HFF-Myc (cell line): ENCODE measurements around the gene NSD1.

Source experiments
- DNase-seq: peaks from one replicate; pipeline ENCODE4 v3.0.0-alpha.2; 2011; ENCODE audit warnings: low read depth; ENCODE audit errors: extremely low read depth
- H3K4me3 ChIP-seq: replicated peaks from 2 replicates; pipeline ENCODE4 v1.5.1; 2011; ENCODE audit warnings: low read depth, mild to moderate bottlenecking, control low read depth, low read length
- CTCF ChIP-seq: IDR thresholded peaks from 2 replicates; pipeline ENCODE4 v1.5.1; 2012; ENCODE audit warnings: mild to moderate bottlenecking, low read depth, low read length, control low read depth; ENCODE audit errors: missing control alignments

Gene NSD1

GRCh38 chr5:177317959-177318377, 184.4 kb downstream of the NSD1 start:
- DNase-seq, result peak; percentile 37
- no peak overlapping the region for H3K4me3 ChIP-seq
- peak; percentile 87 for TF ChIP-seq CTCF

- TF ChIP-seq CTCF, result no peak
- no peak for DNase-seq
Measured at GRCh38 chr5:177319913-177320588, 186.5 kb downstream of the NSD1 start.

GRCh38 chr5:177320879-177321278, 187.3 kb downstream of the NSD1 start:
- H3K4me3 ChIP-seq, result no peak overlapping the region

More at GRCh38 chr5:177319913-177320588, 186.5 kb downstream of the NSD1 start:
- H3K4me3 ChIP-seq, result no peak overlapping the region

GRCh38 chr5:177325868-177326381, 192.4 kb downstream of the NSD1 start:
- no peak overlapping the region for H3K4me3 ChIP-seq

More at GRCh38 chr5:177320879-177321278, 187.3 kb downstream of the NSD1 start:
- DNase-seq, result no peak
- TF ChIP-seq CTCF, result no peak

GRCh38 chr5:177327539-177328522, 194.3 kb downstream of the NSD1 start:
- no peak for TF ChIP-seq CTCF
- DNase-seq, result no peak
- no peak overlapping the region for H3K4me3 ChIP-seq

More at GRCh38 chr5:177325868-177326381, 192.4 kb downstream of the NSD1 start:
- no peak for TF ChIP-seq CTCF
- DNase-seq, result no peak

- DNase-seq, result no peak
- TF ChIP-seq CTCF, result no peak
Measured at GRCh38 chr5:177328545-177329231, 195.1 kb downstream of the NSD1 start.

More at GRCh38 chr5:177328545-177329231, 195.1 kb downstream of the NSD1 start:
- H3K4me3 ChIP-seq, result no peak overlapping the region
